A549 (cell line): Measurements from ENCODE around the gene HMOX1.

ENCODE experiments used
- BCL3 ChIP-seq: fragments of >200 bp; sonication (Bioruptor Twin); formaldehyde crosslinking; IDR thresholded peaks from 3 replicates; pipeline ENCODE4 v1.6.1; 2016
- CTCF ChIP-seq: fragments of >200 bp; sonication (Bioruptor Twin); formaldehyde crosslinking; IDR thresholded peaks from 3 replicates; pipeline ENCODE4 v1.5.1; 2016
- ESRRA ChIP-seq: fragments of 150-350 bp; IDR thresholded peaks from 2 replicates; pipeline ENCODE4 v1.6.1; 2014; ENCODE audit warnings: mild to moderate bottlenecking, low read length, borderline replicate concordance
- JUNB ChIP-seq: fragments of >200 bp; sonication (Bioruptor Twin); formaldehyde crosslinking; IDR thresholded peaks from 2 replicates; pipeline ENCODE4 v1.6.1; 2016
- NR3C1 ChIP-seq: fragments of >200 bp; sonication (Bioruptor Twin); formaldehyde crosslinking; IDR thresholded peaks from 3 replicates; pipeline ENCODE4 v1.6.1; 2017

GRCh38 chr22:35375526-35375925, 5.4 kb upstream of the HMOX1 start:
- TF ChIP-seq JUNB (no peak), NR3C1 (no peak), ESRRA (no peak), BCL3 (no peak), CTCF (no peak)
